HG02852 (cell line): Measurements from ENCODE around the gene SH3PXD2A.
"Not testable (repeated sequence)": the region's sequence is repeated elsewhere in the genome, so short reads cannot be mapped to it uniquely, and the experiment has no call there.

Experiments
- ATAC-seq: cut with Tn5 transposase; IDR thresholded peaks from one replicate; pipeline ENCODE4 v1.9.1; 2021; ENCODE audit warnings: mild to moderate bottlenecking, moderate library complexity; ENCODE audit not compliant: unreplicated experiment

The SH3PXD2A gene

DNA sequence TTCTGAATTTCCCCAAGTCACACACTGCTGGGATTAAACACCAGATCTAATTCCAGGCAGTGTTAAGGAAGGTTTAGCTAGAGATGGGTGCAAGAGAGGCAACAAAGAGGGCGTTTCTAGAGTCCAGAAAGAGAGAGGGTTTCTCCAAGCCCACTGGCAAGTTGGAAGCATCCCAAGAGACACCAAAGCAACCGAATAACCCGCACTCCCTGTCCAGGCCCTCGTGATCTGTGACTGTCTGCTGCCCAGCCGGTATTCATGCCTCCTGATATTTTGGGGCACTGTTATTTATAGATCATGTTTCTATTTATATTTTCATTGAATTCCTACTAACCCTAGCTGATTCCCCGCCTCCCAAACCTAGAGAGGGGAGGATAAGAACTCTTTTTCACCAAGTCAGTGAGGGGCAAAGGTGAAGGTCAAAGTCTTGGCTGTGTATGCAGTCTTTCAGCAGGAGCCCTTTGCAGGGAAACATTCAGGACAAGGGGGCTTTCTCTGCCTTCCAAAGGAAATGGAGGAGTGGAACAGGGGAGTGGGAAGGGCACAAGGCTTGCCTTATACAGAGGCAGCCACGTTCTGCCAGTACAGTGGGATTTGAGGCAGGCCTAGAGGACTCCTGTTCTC is 103.6 kb downstream of the SH3PXD2A start:
- no peak for ATAC-seq

DNA sequence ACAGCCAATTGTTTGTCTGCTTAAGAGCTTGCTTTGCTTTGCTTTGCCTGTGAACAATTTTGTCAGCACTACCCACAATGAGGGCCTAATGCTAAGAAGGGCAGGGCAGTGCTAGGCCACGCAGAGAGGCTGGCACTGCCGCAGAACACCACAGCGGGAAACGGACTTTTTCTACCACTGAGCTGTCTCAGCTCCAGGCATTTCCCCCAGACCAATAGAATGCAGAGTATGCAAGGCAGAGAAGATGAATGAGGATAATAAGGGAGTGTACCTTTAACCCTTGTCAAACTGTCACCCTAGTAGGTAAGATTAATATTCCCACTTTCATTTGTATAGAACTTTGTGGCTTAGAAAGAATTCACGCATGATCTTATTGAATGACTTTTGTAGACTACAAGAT is 104.5 kb downstream of the SH3PXD2A start:
- ATAC-seq = no peak

DNA sequence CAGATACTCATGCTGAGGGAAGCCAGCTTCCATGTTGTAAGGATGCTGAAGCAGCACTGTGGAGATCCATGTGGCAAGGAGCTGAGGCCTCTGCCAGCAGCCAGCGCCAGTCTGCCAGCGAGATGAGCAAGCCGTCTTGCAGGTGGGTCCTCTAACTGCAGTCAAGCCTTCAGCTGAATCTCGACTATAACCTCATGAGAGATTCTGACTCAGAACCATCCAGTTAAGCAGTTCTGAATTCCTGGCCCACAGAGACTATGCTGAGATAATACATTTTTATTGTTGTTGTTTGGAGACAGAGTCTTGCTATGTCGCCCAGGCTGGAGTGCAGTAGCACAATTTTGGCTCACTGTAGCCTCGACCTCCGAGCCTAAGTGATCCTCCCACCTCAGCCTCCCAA is 105.6 kb downstream of the SH3PXD2A start:
- no peak for ATAC-seq

DNA sequence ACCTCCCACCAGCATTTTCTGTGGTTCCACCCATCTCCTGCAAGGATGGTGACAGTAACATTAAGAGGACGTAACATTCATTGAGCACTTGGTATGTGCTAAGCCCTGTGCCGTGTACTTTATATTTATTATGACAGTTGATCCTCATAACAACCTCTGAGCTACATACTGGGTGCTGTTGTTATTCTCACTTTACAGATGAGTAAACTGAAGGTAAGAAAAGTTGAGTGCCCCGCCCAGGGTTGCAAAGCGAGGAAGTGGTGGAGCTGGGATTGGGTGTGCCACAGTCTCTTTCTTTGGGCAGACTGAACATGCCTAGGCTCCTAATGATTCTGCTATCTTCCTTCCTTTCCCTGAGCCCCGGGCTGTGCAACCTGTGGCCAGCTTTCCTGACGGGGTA is 107.4 kb downstream of the SH3PXD2A start:
- no peak for ATAC-seq

DNA sequence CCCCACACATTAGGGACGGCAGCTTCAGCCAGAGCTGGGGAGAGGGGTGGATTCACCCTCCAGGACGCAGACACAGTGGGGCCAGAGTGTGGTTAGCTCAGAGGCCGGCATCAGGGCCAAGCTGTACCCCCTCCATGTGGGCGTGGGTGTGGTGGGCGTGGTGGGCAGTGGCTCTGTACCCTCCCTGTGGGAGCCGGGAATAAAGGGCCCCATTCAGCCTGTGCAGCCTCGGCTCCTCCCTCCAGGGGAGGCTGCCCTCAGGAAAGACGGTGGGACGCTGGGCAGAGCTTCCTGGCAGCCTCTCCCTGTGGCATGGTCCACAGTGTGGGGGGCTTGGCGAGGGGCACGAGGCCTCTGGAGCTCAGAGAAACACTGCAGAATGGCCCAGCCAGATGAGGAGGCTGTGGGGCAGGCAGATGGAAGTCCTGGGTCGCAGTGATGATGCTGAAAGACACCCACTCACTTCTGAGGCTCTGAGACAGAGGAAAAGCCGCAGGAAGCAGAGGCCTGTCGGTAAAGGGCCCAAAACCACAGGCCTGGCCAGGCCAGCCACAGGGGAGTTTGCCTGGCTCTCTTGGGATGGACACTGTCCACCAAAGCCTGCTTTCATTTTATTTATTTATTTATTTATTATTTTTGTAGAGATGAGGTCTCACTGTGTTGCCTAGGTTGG is 108.0 kb downstream of the SH3PXD2A start:
- no peak for ATAC-seq

DNA sequence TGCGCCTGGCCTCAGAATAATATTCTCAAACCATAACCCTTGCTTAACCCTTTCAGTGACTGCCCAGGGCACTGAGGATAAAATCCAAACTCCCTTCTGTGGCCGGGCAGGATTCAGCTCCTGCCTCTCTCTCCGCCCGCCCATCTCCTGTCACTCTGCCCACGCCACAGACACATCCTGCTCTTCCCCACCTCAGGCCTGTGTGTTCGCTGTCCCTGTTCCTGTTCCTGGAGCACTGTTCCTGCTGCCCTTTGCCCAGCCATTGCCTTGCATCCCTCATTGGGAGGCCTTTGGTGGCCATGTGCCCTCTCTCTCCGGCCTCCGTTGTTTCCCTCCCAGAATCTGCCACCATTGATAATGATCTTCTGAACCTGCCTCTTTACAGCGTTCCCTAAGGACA is 108.8 kb downstream of the SH3PXD2A start:
- ATAC-seq = no peak

- no peak for ATAC-seq
Measured at GRCh38 chr10:103745341-103746247, 109.8 kb downstream of the SH3PXD2A start.

DNA sequence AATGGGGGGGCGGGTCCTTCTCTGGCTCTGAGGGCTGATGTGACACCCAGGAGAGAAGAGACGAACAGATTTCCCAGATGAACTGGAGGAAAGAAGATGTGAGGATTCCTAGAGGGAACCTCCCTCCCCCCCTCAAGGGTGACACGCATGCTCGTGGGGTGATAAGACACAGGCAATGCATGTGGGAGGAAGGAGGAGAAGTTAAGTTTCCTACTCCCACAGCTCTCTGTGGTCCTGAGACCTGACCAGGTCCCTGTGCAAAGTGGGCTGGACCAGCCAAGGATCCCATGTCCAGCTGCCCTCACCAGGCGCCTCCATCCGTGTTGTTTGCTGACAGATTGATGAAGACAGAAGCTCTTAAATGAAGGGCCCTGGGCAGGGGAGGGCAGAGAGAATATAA is 112.6 kb downstream of the SH3PXD2A start:
- ATAC-seq = no peak

GRCh38 chr10:103740611-103741010 is 114.8 kb downstream of the SH3PXD2A start:
- ATAC-seq = no peak

DNA sequence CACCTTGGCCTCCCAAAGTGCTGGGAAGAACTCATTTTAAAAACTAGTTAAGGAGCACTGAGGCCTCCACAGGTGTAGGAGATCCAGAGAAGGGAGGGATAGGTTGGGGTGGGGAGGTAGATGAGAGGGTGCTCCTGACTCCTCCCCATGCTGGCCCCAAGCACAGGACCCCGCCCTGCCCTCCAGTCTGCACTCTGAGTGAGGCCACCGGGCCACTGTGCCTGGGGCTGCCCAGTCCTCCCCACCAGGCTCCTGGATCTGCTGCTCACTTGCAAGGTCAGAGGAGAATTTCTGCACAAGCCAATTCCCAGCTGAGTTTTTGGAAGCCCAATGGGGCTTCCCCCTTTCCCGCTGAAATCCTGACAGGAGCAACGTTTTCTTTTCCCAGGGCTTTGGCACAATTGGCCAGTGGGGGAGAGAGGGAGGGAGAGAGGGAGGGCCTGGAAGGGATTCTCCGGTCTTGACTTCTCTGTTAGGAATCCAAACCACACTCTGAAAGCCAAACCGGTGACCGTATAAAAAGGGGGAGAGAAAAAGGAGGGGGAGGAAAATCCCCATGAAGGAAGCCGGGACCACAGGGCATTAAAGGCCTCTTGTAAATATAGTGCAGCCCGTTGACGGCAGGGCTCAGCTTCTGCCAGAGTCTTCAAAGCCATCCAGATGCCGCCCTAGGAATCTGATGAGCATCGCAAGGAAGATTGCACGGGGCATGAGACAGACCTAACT is 116.2 kb downstream of the SH3PXD2A start:
- ATAC-seq = no peak

- ATAC-seq = no peak
Measured at GRCh38 chr10:103737735-103738367, 117.5 kb downstream of the SH3PXD2A start.

DNA sequence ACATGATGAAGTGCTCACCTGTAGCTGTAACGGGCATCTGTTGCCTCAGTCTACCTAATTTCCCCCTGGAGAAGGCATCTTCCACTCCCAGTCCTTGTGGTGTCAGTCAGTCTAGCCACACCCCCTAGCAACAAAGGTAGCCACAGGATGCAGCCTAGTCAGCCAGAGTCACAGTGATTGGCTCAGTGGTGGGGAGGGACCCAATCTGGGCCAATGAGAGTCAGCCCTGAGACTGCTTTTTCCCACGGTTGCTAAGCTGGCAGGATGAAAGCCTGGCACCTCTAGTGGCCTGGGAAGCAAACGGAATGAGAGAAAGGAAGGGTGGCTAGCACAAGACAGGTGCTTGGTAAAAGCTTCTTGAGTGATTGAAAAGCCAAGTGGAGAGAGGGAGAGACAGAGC is 118.6 kb downstream of the SH3PXD2A start:
- ATAC-seq = no peak

DNA sequence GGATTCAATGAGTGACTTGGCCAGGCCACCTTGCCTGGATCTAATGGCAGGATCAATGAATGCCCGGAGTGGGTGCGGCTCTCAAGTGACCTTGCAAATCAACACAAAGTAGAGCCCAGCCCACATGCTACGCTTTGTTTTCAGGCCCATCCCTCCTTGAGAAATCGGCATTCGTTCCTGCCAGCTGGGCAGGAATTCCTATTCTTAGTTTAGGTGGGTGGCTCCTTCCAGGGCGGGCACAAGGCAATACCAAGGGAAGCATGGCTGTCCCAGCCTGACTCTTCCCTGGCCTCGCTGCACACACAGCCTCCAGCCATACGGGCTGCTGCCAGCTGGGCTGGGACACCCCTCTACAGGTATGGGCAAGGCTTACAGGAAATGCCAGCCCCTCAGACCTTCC is 119.3 kb downstream of the SH3PXD2A start:
- ATAC-seq = no peak

DNA sequence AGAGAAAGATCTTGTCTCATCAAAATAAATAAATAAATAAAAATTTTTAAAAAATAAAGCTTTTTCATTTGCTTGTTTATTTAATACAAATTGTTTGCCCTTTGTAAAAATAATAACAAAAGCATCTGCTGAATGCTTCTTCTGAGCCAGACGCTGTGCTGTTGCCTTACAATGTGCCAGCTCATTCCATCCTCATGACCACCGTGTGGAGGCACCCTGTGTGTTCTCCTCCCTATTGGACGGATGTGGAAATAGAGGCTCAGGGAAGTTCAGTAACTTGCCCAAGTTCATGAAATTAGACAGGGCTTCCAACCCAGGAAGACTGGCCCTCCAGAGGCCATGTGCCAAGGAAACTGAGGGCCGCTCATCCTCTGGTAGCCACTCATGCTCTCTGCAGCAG is 120.6 kb downstream of the SH3PXD2A start:
- ATAC-seq = no peak

DNA sequence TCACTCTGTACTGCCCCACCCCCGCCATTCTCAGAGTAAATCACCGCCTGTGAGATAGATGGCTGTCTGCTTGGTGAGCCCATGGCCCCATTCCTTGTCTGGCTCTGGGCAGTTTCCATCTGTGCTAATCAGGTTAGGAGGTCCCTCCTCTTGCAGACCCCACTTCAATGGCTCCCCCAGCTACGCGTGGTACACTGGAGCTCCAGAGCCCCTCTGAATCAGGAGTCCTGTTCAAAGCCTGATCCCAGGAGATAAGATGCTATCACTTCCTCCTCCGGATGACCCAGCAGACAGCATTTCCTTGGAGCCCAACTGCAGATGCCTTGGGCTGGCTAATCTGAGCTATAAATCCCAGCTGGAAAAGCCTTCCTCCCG is 122.3 kb downstream of the SH3PXD2A start:
- no peak for ATAC-seq

DNA sequence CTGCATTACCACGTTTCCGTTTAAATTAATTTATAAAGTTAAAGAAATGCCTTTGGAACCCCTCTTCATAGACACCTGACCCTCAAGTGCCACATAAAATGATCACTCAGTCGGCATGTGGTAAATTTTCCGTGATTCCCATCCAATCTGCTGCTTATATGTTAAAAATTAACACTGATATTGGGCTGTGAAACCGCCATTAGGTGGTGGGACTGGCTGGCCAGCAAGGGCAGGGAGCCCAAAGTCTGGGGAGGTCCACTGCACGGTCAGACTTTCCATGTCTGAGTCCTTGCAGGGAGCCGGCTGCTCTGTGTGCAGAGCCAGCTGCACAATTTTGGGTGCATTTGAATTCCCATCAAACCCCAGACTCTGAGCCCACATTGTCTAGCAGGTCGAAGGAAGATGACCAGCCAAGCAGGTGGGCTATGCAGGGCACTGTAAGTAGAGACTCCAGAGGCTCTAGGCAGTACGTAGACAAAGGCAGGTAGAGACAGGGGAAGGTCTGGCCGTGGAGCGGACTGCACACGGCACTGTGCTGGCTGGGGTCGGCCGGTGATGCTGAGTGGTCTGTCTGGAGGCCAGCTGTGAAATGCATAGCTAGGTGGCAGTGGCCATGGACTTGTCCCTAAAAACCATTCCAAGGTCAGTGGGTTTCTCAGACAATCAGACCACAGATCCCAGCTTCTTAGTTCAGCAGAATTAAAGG is 122.9 kb downstream of the SH3PXD2A start:
- no peak for ATAC-seq

GRCh38 chr10:103731609-103732270 is 123.6 kb downstream of the SH3PXD2A start:
- no peak for ATAC-seq

- not testable (repeated sequence) for ATAC-seq
Measured at GRCh38 chr10:103731026-103731425, 124.3 kb downstream of the SH3PXD2A start.

DNA sequence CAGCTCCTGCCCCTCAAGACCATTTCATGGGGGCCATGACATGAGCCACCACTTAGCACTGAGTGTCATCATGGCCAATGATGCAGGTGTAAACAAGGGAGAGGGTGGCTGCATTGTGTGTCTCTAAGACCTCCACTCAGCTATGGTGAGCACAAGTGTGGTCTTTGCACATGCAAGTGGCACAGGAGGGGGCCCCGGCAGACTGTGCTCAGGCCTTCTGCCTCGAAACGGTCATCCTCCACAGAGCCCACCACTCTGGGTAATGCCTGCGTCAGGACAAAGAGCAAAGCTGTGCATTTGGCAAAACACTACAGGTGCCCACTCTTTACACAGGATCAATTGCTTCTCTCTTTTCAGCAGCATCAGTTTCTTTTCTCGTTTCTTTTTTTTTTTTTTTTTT is 125.5 kb downstream of the SH3PXD2A start:
- no peak for ATAC-seq
